HCT116 (cell line): ENCODE results near the gene P2RX6. TPM values are rescaled to one million over a fixed set of nuclear protein-coding genes. Genes with fewer than 3 reads are reported as not detected.

Experiments used
- EGR1 ChIP-seq: IDR thresholded peaks from 2 replicates; pipeline ENCODE4 v1.6.1; 2012; ENCODE audit warnings: low read depth
- JUND ChIP-seq: IDR thresholded peaks from 2 replicates; pipeline ENCODE4 v1.6.1; 2012
- ZNF274 ChIP-seq: fragments of 200-500 bp; sonication (Bioruptor generic); IDR thresholded peaks from 2 replicates; pipeline ENCODE4 v1.6.1; 2014; ENCODE audit warnings: mild to moderate bottlenecking, low read depth, low read length, inconsistent platforms
- total RNA-seq: library from RNA; stranded (reverse); gene quantifications from one replicate; pipeline ENCODE4 v1.2.1, GENCODE V29; 2021; ENCODE audit not compliant: unreplicated experiment
- TF ChIP-seq, protein P1 (sequence below), 3 experiments: fragments of 200-600 bp in 1 of 3; sonication (generic) in 1 of 3; IDR thresholded peaks in 2 of 3; conservative IDR thresholded peaks in 1 of 3; 2 replicates each; pipeline ENCODE4 v1.5.1; 2012 to 2017; ENCODE audit warnings: low read depth in 2 of 3, low read length in 2 of 3, antibody characterized with exemption in 1 of 3, borderline replicate concordance in 1 of 3, control low read depth in 1 of 3, mild to moderate bottlenecking in 1 of 3, mixed read lengths in 1 of 3, mixed run types in 1 of 3, moderate library complexity in 1 of 3; ENCODE audit not compliant: insufficient read depth in 1 of 3
- TF ChIP-seq, protein P2 (sequence below): IDR thresholded peaks from 2 replicates; pipeline ENCODE4 v1.6.1; 2012; ENCODE audit warnings: low read depth

Gene P2RX6
- total RNA-seq, 1 experiment from 2014 or later: 0.20 TPM

DNA sequence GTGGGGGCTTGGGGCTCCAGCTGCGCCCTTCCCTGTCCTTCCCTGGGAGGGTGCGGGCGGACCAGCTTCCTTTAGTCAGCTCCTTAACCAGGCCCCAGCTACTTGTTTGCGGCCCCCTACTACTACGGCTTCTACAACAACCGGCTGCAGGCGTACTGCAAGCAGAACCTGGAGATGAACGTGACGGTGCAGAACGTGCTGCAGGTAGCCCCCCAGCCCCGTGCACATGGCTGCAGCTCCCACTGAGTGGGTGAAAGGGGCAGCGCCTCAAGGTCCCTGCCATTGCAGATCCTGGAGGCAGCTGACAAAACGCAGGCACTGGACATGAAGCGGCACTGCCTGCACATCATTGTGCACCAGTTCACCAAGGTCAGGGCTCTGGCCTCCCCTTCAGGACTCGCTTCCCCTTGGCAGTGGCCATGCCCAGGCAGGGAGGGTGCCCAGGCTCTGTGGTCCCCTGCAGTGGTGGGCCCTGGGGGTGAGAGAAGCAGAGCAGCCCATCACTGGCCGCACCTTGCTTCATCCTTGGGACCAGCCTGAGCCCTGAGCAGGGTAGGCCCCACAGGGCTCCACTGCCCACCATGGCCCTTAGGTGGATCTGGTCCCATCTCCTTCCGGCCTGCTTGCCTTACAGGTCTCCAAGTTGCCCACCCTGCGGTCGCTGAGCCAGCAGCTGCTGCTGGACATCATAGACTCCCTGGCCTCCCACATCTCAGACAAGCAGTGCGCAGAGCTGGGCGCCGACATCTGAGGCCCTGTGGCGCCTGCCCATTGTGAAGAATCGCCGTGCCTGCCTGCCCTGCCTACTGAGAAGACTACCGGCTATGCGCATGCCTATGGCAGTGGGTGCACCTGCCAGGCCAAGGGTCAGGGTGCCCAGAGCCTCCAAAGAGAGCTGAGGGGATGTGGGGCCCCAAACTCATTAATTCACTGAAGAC, 18.1 kb upstream of the P2RX6 start (continued):
- TF ChIP-seq, protein P1, sequence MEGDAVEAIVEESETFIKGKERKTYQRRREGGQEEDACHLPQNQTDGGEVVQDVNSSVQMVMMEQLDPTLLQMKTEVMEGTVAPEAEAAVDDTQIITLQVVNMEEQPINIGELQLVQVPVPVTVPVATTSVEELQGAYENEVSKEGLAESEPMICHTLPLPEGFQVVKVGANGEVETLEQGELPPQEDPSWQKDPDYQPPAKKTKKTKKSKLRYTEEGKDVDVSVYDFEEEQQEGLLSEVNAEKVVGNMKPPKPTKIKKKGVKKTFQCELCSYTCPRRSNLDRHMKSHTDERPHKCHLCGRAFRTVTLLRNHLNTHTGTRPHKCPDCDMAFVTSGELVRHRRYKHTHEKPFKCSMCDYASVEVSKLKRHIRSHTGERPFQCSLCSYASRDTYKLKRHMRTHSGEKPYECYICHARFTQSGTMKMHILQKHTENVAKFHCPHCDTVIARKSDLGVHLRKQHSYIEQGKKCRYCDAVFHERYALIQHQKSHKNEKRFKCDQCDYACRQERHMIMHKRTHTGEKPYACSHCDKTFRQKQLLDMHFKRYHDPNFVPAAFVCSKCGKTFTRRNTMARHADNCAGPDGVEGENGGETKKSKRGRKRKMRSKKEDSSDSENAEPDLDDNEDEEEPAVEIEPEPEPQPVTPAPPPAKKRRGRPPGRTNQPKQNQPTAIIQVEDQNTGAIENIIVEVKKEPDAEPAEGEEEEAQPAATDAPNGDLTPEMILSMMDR (IDR thresholded peaks at IDR 0.05 in 2 of 3, conservative IDR thresholded peaks at IDR 0.05 in 1 of 3; ENCODE audit: borderline replicate concordance in 1 of 3, insufficient read depth in 1 of 3, low read depth in 2 of 3, low read length in 2 of 3): no peak
- no peak for TF ChIP-seq ZNF274
- no peak for TF ChIP-seq JUND
- TF ChIP-seq, protein P2, sequence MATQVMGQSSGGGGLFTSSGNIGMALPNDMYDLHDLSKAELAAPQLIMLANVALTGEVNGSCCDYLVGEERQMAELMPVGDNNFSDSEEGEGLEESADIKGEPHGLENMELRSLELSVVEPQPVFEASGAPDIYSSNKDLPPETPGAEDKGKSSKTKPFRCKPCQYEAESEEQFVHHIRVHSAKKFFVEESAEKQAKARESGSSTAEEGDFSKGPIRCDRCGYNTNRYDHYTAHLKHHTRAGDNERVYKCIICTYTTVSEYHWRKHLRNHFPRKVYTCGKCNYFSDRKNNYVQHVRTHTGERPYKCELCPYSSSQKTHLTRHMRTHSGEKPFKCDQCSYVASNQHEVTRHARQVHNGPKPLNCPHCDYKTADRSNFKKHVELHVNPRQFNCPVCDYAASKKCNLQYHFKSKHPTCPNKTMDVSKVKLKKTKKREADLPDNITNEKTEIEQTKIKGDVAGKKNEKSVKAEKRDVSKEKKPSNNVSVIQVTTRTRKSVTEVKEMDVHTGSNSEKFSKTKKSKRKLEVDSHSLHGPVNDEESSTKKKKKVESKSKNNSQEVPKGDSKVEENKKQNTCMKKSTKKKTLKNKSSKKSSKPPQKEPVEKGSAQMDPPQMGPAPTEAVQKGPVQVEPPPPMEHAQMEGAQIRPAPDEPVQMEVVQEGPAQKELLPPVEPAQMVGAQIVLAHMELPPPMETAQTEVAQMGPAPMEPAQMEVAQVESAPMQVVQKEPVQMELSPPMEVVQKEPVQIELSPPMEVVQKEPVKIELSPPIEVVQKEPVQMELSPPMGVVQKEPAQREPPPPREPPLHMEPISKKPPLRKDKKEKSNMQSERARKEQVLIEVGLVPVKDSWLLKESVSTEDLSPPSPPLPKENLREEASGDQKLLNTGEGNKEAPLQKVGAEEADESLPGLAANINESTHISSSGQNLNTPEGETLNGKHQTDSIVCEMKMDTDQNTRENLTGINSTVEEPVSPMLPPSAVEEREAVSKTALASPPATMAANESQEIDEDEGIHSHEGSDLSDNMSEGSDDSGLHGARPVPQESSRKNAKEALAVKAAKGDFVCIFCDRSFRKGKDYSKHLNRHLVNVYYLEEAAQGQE: no peak
- no peak for TF ChIP-seq EGR1
